ENCODE measurements around the gene TMEM263. TPM values are rescaled to one million over a fixed set of nuclear protein-coding genes. Genes with fewer than 3 reads are reported as not detected.

TMEM263 gene
- total RNA-seq, 4 donors from 2014 or later, result 4.6 to 11.9 (median 10.0) TPM

- no peak for TF ChIP-seq CTCF (IDR thresholded peaks at IDR 0.05)
- no peak for TF ChIP-seq POLR2A (IDR thresholded peaks at IDR 0.05)
- WGBS, 2 donors, result 93 to 97% methylated on average over 3 of the region's 3 CpGs
- DNase-seq (ENCODE audit: low spot score in 2 of 2), result no peak
- intact Hi-C loops (cut with DNase I; ENCODE audit: low total_unique reads), result no loop called here
- no peak overlapping the region for H3K4me3 ChIP-seq (ENCODE audit: low read depth, poor library complexity, severe bottlenecking)
Observed at GRCh38 chr12:106975993-106976658, 20.4 kb downstream of the TMEM263 start.

GRCh38 chr12:106976668-106977067 is 21.0 kb downstream of the TMEM263 start:
- no peak overlapping the region for H3K4me3 ChIP-seq (ENCODE audit: low read depth, poor library complexity, severe bottlenecking)
- DNase-seq (ENCODE audit: low spot score in 2 of 2), result no peak
- WGBS, 2 donors, result 81 to 98% methylated on average over 1 of the region's 1 CpG
- TF ChIP-seq CTCF (IDR thresholded peaks at IDR 0.05) (no peak), POLR2A (IDR thresholded peaks at IDR 0.05) (no peak)
- intact Hi-C loops (cut with DNase I; ENCODE audit: low total_unique reads), result no loop called here

GRCh38 chr12:106978035-106978800 is 22.5 kb downstream of the TMEM263 start:
- no peak overlapping the region for H3K4me3 ChIP-seq (ENCODE audit: low read depth, poor library complexity, severe bottlenecking)
- intact Hi-C loops (cut with DNase I; ENCODE audit: low total_unique reads), result no loop called here
- no peak for TF ChIP-seq CTCF (IDR thresholded peaks at IDR 0.05)
- 30 to 33% methylated on average over 9 of the region's 9 CpGs for WGBS, 2 donors
- no peak for DNase-seq (ENCODE audit: low spot score in 2 of 2)

GRCh38 chr12:106980944-106981343 is 25.2 kb downstream of the TMEM263 start:
- TF ChIP-seq POLR2A (IDR thresholded peaks at IDR 0.05) (no peak), CTCF (IDR thresholded peaks at IDR 0.05) (no peak)
- intact Hi-C loops (cut with DNase I; ENCODE audit: low total_unique reads), result no loop called here
- no peak for DNase-seq (ENCODE audit: low spot score in 2 of 2)
- 51 to 57% methylated on average over 7 of the region's 7 CpGs for WGBS, 2 donors
- no peak overlapping the region for H3K4me3 ChIP-seq (ENCODE audit: low read depth, poor library complexity, severe bottlenecking)

- 92 to 93% methylated on average over 3 of the region's 3 CpGs for WGBS, 2 donors
- TF ChIP-seq POLR2A (IDR thresholded peaks at IDR 0.05) (no peak), CTCF (IDR thresholded peaks at IDR 0.05) (no peak)
- intact Hi-C loops (cut with DNase I; ENCODE audit: low total_unique reads), result no loop called here
- no peak for DNase-seq (ENCODE audit: low spot score in 2 of 2)
- no peak overlapping the region for H3K4me3 ChIP-seq (ENCODE audit: low read depth, poor library complexity, severe bottlenecking)
Observed at GRCh38 chr12:106981788-106982187, 26.1 kb downstream of the TMEM263 start.
